Heart left ventricle (tissue), 16 donors: ENCODE data around the gene STX16. TPM values are rescaled to one million over a fixed set of nuclear protein-coding genes. Genes with fewer than 3 reads are reported as not detected.

Source experiments
- ATAC-seq, 4 donors: fragments of 200-7000 bp; cut with Tn5 transposase; one replicate each; pipeline ENCODE4 v1.9.1; 2020 to 2022; ENCODE audit warnings: moderate library complexity in 4 of 4, mild to moderate bottlenecking in 3 of 4, moderate number of reproducible peaks in 1 of 4
- DNase-seq, 5 donors: peaks; one replicate each; pipeline ENCODE4 v3.0.0-alpha.2; 2020
- H3K27ac ChIP-seq, 12 donors: fragments of 200-600 bp; sonication (generic) in 4 of 12; one replicate each; pipeline versions ENCODE4 v1.5.0 to v1.8.0; 2016 to 2022; ENCODE audit warnings: mild to moderate bottlenecking in 2 of 12
- H3K27me3 ChIP-seq, 9 donors: fragments of 200-600 bp; sonication (generic) in 2 of 9; one replicate each; pipeline versions ENCODE4 v1.5.1 to v1.8.0; 2016 to 2022; ENCODE audit warnings: mild to moderate bottlenecking in 3 of 9
- H3K36me3 ChIP-seq, 9 donors: fragments of 200-600 bp; sonication (generic) in 2 of 9; one replicate each; pipeline versions ENCODE4 v1.5.0 to v1.8.0; 2018 to 2022; ENCODE audit warnings: mild to moderate bottlenecking in 2 of 9
- H3K4me1 ChIP-seq, 12 donors: fragments of 200-600 bp; sonication (generic) in 4 of 12; one replicate each; pipeline versions ENCODE4 v1.5.0 to v1.8.0; 2016 to 2022; ENCODE audit warnings: mild to moderate bottlenecking in 3 of 12
- H3K4me3 ChIP-seq, 12 donors: fragments of 200-600 bp; sonication (generic) in 4 of 12; one replicate each; pipeline versions ENCODE4 v1.5.0 to v1.8.0; 2017 to 2022; ENCODE audit warnings: mild to moderate bottlenecking in 9 of 12, moderate library complexity in 4 of 12
- H3K9me3 ChIP-seq, 12 donors: fragments of 200-600 bp; sonication (generic) in 4 of 12; one replicate each; pipeline versions ENCODE4 v1.5.0 to v1.8.0; 2016 to 2022; ENCODE audit warnings: mild to moderate bottlenecking in 1 of 12
- CTCF ChIP-seq, 12 donors: fragments of 200-600 bp; sonication (generic) in 4 of 12; IDR thresholded peaks; one replicate each; pipeline versions ENCODE4 v1.5.0 to v1.8.0; 2018 to 2022; ENCODE audit warnings: antibody characterized with exemption in 12 of 12, mild to moderate bottlenecking in 5 of 12
- POLR2A ChIP-seq, 2 donors: fragments of 450-650 bp; IDR thresholded peaks; one replicate each; pipeline ENCODE4 v1.6.1; 2017; ENCODE audit warnings: antibody characterized with exemption in 2 of 2, mild to moderate bottlenecking in 2 of 2, moderate library complexity in 2 of 2
- WGBS, 4 donors: extraction: QIAGEN DNeasy Blood & Tissue Kit in 2 of 4; methylation state at CpG; one replicate each; pipeline versions ENCODE4 v1.1.5 to v1.1.7; 2013 to 2018; 5-methylcytosine and 5-hydroxymethylcytosine counted together
- intact Hi-C, 10 donors: fragments of 100-400 bp; cut with DNase I; formaldehyde crosslinking; loops; one replicate each; pipeline versions ENCODE4 v1.11.1 to v1.14.2; 2022
- polyA plus RNA-seq, 2 donors: library from polyadenylated mRNA; stranded (reverse); fragments of 200-250 nt; gene quantifications; one replicate each; pipeline ENCODE4 v1.2.3, GENCODE V29; 2013
- total RNA-seq, 9 donors: library from RNA; depleted of rRNA in 2 of 9; stranded (reverse); fragments of >200 nt in 2 of 9; fragmentation: NEBNext Ultra II Directional in 3 of 9; extraction: Animal tissue kit (Norgen Biotek cat#: 25700) in 3 of 9; gene quantifications; one replicate each; pipeline versions ENCODE4 v1.1.0 to v1.2.4, GENCODE V29; 2016 to 2023
- donor health status: ischemic (EF 13 %, LVEDD 7.1; RV severe dilation, severe dysfunction).
- donor health status: healthy with polysubstance abuse.
- donor health status: DM: no; HTN: yes; CAD: no.
- donor health status: DM: no; HTN: no; CAD: no.
- donor health status: ischemic (EF 25% LVEDD 6.9; RV normal size, moderate dysfunction).
- donor health status: ischemic (EF 25% LVEDD 5.7; RV mildly dilated, moderate dysfunction).
- donor health status: healthy.
- donor health status: DM: yes; HTN: yes; CAD: no.
- donor health status: ischemic (EF 35%, LVEDD 5.7; RV mildly dilated, moderate dysfunction).
- donor health status: nonischemic (EF 11% LVEDD 7.7; RV severe dilation, severe dysfunction).
- donor health status: DM: yes; HTN: yes; CAD: no.
- donor health status: PGD.
- donor health status: ischemic (EF 29% LVEDD 5.4; RV normal size, mild dysfunction).
- donor health status: nonischemic (EF 23%, LVEDD 6.1; RV moderate dilation, normal function).

Gene STX16
- total and polyA plus RNA-seq, 11 donors, result 14.6 to 38.9 (median 25.6) TPM

GRCh38 chr20:58718121-58718563 lies 67.1 kb downstream of the STX16 start:
- Histone ChIP-seq H3K4me3 (no peak overlapping the region), H3K27ac (no peak overlapping the region), H3K9me3 (no peaks in the 10 kb centered on the region), H3K4me1 (no peaks in the 10 kb centered on the region), H3K27me3 (peaks cover 0 to 32% (median 4%) of the 10 kb centered on the region in 9 donors), H3K36me3 (peaks cover 0 to 17% (median 0%) of the 10 kb centered on the region in 9 donors)
- intact Hi-C loops, result no loop called here
- TF ChIP-seq CTCF (IDR thresholded peaks at IDR 0.05) (no peak), POLR2A (IDR thresholded peaks at IDR 0.05) (no peak)
- peak in 4 of 5 donors; percentile 4 to 47 (median 15) for DNase-seq
- ATAC-seq, result no peak
- WGBS, 4 donors, result 83 to 91% (median 89%) methylated on average over 10 to 15 of the region's 15 CpGs

- TF ChIP-seq POLR2A (IDR thresholded peaks at IDR 0.05) (no peak), CTCF (IDR thresholded peaks at IDR 0.05) (no peak)
- DNase-seq (peak in 2 of 5 donors; percentile 3 to 21), ATAC-seq (no peak)
- intact Hi-C loops, result no loop called here
- Histone ChIP-seq H3K9me3 (no peaks in the 10 kb centered on the region), H3K4me3 (no peak overlapping the region), H3K27ac (no peak overlapping the region), H3K27me3 (peaks cover 0 to 37% (median 8%) of the 10 kb centered on the region in 9 donors), H3K4me1 (no peaks in the 10 kb centered on the region), H3K36me3 (peaks cover 0 to 14% (median 0%) of the 10 kb centered on the region in 9 donors)
- WGBS, 4 donors, result 83 to 88% (median 87%) methylated on average over 10 of the region's 10 CpGs
These were observed 67.6 kb downstream of the STX16 start for GRCh38 chr20:58718729-58719128.

DNA sequence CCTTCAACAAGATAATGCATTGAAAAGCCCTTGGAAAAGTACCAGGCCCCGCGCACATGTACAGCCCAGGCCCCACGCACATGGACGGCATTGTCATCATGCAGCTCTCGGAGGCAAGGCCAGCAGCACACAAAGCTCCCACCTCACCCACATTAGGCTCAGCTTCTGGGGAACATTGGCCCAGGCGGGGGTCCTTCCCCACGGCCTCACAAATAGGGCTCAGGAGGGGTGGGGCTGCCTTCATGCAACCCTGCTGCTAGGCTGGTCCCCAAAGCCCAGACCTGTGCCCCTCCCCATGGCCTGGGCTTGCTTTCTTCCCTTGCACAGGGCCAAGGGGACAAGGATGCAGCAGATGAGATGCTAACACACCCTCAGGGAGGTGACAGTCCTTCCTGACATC lies 68.2 kb downstream of the STX16 start:
- 67 to 77% (median 76%) methylated on average over 5 to 7 of the region's 7 CpGs for WGBS, 4 donors
- Histone ChIP-seq H3K27ac (no peak overlapping the region), H3K27me3 (peaks cover 0 to 37% (median 8%) of the 10 kb centered on the region in 9 donors), H3K4me1 (no peaks in the 10 kb centered on the region), H3K4me3 (no peak overlapping the region), H3K36me3 (peaks cover 0 to 9% (median 0%) of the 10 kb centered on the region in 9 donors), H3K9me3 (no peaks in the 10 kb centered on the region)
- DNase-seq (peak in 2 of 5 donors; percentile 3 to 40), ATAC-seq (no peak)
- TF ChIP-seq CTCF (IDR thresholded peaks at IDR 0.05) (no peak), POLR2A (IDR thresholded peaks at IDR 0.05) (no peak)
- intact Hi-C loops, result no loop called here

DNA sequence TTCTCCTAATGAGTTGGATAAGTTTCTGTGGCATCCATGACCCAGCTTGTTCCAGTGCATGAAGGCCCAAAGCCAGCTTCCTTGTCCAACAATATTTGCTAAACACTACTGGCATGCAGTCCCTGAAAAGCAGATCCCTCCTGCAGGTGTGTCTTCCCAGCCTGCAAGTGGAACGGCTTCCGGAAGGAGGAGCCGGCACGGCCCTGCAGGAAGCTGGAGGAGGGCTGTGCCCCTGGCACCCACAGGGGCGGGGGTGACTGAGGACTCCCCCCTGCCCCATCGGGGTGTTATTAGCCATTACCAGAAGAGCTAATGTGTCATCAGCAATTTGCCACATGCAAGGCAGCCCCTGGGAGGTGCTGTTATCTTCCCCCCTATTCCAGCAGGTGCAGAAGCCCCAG lies 68.9 kb downstream of the STX16 start:
- Histone ChIP-seq H3K36me3 (peaks cover 0 to 4% (median 0%) of the 10 kb centered on the region in 9 donors), H3K9me3 (no peaks in the 10 kb centered on the region), H3K4me1 (no peaks in the 10 kb centered on the region), H3K27ac (no peak overlapping the region), H3K27me3 (peaks cover 0 to 37% (median 8%) of the 10 kb centered on the region in 9 donors), H3K4me3 (no peak overlapping the region)
- WGBS, 4 donors, result 28 to 60% (median 34%) methylated on average over 1 to 6 of the region's 6 CpGs
- no peak for TF ChIP-seq CTCF (IDR thresholded peaks at IDR 0.05)
- no peak for TF ChIP-seq POLR2A (IDR thresholded peaks at IDR 0.05)
- DNase-seq (peak in 3 of 5 donors; percentile 2 to 40 (median 12)), ATAC-seq (no peak)
- intact Hi-C loops, result no loop called here
